Smooth muscle cell of the brain vasculature (primary cell): ENCODE data around the gene HPS3.
"Not testable (repeated sequence)": the region's sequence is repeated elsewhere in the genome, so short reads cannot be mapped to it uniquely, and the experiment has no call there.

Source experiments
- DNase-seq: peaks from one replicate; pipeline ENCODE4 v3.0.0-alpha.2; 2012; ENCODE audit warnings: low read depth, low spot score

The HPS3 gene

DNA sequence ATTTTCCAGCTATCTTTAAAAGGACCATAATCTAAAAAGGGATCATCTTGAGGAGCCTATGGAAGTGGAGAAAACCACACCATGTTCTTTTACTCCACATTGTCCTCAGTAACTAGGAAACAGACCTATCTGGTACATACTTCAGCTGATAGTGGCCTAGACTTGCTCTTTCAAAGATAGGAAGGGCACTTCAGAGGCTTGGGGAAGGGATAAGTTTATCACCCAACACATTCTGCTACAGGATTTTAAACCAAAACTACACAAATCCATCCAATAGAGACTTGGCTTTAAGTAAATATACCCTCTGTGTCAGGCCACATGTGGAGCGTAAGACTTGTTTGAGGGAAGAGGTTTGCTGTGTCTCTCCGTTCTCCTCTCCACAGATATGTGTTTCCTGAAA, 56.8 kb downstream of the HPS3 start:
- DNase-seq: no peak

DNA sequence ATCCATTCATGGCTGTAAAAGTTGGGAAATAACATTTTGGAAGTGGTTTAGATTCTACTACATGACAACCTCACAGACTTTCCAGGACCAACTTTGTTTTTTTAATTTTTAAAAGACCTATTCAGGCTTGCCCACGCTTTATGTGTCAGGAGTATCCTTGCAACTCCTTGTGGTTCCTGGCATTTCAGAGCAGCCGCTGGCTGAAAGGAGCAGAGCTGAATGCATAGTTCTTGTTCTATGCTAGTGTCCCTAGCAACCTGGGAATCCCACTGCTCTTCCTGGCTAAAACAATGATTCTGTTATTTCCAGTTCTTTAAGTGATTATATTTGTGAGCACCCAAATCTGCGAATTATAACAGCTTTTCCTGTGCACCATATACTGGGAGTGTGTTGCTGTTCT, 57.3 kb downstream of the HPS3 start:
- no peak for DNase-seq

DNA sequence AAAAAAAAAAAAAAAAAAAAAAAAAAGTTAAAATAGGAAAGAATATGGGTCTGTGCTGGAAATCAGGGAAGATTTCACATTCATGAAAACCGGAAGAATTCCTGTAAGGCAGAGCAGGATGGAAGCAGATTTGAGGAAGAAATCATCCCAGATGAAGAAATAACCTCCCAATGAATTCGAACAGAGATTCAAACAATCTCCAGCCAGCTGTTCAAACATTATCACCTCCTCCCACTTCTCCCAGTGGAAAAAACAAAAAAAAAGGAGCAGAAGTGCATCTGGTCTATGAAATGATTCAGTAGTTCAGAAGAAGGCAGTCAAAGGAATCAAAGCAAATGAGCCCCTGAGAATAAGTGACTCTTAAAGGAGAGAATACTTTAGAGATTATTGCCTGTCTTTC, 59.1 kb downstream of the HPS3 start:
- DNase-seq: no peak

DNA sequence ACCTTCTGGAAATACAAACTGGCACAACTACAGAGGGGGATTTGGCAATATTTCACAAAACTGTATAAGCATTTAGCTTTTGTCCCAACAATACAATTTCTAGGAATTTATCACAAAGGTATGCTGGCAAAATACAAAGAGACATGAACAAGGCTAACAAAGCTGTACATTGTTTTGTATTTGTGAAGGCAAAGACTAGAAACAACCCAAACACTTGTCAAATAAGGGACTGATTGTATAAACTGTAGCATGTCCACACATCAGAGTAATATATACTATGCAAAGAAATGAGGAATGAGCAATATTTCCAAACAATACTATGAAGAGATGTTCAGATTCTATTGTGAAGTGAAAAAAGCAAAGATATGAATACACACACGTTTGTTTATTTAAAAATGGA, 65.8 kb downstream of the HPS3 start:
- no peak for DNase-seq

DNA sequence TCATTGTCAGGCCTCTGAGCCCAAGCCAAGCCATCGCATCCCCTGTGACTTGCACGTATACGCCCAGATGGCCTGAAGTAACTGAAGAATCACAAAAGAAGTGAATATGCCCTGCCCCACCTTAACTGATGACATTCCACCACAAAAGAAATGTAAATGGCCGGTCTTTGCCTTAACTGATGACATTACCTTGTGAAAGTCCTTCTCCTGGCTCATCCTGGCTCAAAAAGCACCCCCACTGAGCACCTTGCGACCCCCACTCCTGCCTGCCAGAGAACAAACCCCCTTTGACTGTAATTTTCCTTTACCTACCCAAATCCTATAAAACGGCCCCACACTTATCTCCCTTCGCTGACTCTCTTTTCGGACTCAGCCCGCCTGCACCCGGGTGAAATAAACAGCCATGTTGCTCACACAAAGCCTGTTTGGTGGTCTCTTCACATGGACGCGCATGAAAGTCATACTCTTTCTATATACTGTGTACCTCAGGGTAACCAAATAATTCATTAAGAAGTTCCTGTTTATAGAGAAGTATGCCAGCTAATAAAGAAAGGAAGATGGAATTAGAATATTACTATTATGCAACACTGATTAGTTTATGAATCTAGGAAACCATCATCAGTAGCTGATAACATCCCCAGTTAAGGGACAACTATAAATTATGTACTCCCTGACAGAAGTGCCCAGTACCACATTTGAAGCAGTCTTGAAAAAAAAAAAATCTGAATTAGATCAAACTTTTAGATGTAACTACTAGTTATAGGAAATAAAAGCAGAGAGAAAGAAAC, 67.6 kb downstream of the HPS3 start:
- not testable (repeated sequence) for DNase-seq

DNA sequence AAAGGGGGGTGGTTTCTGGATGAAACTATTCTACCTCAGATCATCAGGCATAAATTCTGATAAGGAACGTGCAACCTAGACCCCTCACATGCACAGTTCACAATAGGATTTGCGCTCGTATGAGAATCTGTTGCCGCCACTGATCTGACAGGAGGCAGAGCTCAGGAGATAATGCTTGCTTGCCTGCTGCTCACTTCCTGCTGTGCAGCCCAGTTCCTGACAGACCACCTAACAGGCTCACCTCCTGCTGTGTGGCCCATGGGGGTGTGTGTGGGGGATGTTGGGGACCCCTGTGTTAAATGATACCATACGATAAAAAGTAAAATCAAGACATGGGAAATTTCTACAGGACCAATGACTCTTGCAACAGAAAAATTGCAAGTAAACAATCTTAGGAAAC, 68.2 kb downstream of the HPS3 start:
- DNase-seq: no peak

DNA sequence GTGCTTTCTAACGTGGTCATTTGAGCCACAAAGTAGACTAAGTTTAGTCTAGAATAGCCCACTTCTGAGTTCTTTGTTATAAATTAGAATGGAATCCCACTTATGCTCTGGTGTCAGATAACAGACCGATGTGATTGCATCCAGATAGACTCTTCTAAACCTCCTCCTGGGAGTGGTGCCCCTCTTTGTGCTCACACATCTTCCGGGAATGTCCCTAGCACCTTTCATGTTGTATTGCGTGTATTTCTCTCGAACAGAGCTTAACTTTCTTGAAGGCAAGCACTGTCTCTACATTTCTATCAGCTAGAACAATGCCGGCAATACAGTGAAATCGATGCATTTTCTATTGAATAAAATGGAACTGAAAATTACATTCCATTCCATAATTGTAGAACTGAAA, 69.2 kb downstream of the HPS3 start:
- no peak for DNase-seq

DNA sequence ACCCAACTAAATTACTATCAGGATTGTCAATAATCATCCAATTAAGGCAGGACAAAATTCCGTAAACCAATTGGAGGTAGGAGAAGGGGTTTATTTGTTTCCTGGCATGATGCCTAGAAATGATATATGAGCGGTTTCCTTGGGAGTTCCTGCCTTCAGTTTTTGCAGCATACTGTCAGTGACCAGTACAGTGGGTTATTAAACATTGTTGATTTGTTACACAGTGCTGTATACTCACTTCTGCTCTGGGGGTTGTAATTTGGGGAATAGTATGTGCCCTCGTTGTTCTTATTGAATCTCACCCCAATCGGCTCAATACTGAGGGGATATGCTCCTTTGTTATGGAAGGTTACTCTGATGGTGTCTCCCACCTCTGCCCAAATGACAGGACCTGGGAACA, 70.0 kb downstream of the HPS3 start:
- no peak for DNase-seq

DNA sequence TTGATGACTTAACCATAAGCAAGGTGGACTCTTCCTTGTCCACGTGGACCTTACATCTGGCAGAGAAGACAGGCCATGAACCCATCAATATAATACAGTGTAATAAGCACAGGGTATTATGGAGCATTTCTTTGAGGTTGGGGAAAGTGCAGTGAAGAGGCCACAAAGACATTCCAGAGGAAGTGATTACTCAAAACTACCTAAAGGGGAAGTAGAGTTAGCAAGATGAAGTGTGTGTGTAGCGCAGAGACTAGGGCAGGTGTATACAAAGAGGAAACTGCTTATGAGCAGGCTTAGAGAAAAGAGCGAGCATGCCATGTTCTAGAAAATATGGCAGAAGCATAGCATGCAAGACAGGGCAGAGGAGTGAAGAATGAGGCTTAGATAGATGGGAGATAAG, 74.3 kb downstream of the HPS3 start:
- DNase-seq: no peak

DNA sequence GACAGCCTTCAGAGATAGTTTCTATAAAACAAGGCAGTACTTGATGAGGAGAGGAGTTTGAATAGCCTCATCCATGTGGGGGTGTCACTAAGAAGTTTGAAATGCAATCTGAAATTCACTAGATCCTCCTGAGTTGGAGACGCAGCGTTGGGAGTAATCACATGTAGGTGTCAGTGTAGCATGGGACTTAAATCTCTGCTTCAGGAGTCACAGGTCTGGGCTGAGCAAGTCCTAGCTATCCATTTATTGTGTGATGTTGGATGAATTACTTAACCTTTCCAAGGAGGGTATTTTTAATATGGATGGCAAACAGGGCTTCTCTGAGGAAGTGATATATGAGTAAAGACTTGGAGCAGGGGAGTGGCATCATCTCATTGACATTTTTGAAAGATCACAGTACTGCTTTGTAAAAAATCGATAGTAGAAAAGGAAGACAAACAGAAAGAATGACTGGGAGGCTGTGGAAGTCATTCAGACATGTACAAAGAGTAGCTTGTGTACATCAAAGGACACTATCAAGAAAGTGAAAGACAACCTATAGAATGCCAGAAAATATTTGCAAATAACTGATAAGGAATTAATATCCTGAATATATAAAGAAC, 75.1 kb downstream of the HPS3 start:
- no peak for DNase-seq

DNA sequence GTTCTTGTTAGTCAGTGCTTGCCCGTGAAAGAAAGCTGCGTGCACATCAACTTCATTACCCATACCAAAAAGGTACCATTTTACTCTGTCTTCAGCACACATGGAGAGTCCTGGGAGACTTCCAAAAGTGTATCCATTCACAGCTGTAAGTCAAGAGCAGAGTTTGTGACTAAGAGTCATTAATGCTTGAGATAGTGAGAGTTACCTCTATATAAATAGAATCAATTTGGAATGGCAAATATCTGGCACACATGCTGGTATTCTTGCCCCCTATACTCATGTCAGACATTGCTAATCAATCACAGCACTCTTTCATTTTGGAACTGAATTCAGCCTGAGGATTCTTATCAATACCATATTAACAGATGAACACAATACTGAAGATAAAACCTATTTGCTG, 78.0 kb downstream of the HPS3 start:
- DNase-seq: no peak

DNA sequence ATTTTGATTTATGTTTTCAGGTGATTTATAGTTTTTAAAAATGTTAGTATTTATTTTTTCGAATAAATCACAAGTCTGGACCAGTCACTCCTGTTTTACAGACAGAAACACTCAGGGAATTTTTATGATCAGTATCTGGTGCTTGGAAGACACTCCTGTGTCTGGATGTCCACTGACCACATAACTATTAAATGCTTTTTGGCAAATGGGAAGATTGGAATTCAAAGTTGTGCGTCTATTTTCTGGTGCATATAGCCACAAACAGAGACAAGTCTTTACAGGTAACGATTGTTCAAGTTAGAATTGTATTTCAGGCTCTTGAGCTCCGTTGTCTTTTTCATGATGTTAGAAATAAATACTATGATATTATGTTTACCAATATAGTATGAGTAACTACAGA, 80.0 kb downstream of the HPS3 start:
- DNase-seq: no peak

DNA sequence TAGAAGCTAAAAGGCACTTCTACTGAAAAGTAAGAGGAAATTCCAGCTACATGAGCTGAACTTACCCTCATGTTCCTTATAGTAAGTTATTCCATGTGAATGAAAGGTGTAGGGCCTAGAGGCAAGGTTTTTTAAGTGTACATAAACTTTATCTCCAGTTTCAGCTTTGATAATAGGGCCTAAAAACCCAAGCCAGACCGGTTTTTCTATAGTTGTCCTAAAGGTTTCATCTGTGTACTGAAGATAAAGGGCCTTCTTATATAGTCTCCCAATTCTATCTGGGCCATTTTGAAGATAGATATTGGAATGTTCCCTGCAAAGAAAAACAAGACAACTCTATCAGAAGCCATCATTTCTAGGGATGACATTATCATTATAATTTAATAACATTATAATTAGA, 82.9 kb downstream of the HPS3 start:
- no peak for DNase-seq

DNA sequence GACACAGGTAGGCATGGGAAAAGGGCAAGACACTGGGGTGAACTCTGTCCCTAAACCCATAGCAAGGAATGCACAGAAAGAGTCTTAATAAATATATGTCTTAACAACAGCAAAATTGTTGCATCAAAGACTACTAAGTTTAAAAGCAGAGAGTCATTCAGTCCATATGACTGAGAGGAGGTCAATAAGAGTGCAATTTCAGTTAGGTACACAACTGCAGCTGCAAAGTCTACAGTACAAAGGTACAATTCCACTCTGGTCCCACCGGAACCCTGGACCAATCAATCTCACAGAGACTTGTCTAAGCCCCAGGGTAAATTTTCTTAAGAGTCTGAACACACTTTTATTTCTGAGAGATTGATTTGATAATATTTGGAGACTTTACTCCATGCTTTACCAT, 85.3 kb downstream of the HPS3 start:
- DNase-seq: no peak

DNA sequence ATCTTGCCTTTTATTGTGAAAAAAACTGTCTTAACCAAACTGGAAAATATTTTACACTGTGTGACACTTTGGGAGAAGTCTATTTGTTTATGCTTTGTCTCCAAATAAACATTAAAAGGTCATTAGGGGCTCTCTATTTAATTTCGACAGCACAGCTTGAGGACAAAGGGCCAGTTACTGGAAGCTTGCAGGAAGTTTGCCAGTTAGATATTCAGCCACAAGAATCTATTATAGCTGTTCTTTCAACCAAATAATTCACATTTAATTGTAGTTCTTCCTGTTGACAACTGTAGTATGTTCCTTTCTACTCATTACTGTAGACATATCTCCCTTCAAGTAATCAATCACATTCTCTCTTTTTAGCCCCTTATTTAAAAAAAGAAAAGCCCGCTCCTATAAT, 86.1 kb downstream of the HPS3 start:
- DNase-seq: no peak

DNA sequence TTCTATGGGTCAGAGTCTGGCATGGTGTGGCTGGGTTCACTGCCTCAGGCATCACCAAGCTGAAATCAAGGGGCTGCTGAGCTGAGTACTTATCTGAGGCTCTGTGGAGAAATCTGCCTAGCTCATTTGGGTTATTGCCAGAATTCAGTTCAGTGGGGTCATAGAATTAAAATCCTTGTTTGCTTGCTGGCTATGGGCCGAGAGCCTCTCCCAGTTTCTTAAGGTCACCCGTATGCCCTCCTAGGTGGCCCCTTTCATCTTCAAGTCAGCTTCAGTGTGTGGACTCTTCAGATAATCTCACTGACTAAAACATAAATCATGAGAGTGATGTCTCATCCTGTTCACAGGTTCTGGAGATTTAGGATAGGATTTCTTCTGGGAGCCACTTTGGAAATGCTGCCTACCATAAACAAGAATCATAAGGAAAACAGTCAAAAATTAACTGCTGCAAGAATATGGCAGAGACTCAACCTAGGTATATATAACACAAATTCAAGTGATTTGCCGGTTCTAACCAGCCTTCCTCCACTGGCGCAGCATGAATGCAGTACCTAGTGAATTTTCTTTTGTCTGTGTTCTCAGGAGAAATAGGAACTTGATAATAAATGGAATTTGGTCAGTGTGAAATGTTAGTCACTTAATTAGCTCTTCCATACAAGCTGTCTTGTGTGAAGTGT, 86.9 kb downstream of the HPS3 start:
- no peak for DNase-seq

DNA sequence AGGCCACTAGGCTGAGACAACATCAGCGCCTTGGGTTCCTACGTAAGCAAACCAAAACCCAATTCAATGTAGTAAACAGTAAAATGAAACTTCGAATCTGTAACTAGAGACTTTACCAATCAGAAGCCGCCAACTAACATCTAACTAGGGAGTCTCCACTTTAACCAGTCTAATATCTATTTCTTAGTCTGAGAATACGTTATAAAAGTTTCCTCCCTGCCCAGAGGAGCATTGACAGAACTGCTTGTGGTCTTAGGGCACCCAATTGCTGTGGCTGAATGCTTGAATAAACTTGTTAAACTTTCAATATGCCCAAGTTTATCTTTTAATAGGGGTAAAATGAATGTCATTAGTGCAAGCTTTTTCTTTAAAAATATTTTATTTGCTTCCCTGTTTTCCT, 87.9 kb downstream of the HPS3 start:
- DNase-seq: no peak

DNA sequence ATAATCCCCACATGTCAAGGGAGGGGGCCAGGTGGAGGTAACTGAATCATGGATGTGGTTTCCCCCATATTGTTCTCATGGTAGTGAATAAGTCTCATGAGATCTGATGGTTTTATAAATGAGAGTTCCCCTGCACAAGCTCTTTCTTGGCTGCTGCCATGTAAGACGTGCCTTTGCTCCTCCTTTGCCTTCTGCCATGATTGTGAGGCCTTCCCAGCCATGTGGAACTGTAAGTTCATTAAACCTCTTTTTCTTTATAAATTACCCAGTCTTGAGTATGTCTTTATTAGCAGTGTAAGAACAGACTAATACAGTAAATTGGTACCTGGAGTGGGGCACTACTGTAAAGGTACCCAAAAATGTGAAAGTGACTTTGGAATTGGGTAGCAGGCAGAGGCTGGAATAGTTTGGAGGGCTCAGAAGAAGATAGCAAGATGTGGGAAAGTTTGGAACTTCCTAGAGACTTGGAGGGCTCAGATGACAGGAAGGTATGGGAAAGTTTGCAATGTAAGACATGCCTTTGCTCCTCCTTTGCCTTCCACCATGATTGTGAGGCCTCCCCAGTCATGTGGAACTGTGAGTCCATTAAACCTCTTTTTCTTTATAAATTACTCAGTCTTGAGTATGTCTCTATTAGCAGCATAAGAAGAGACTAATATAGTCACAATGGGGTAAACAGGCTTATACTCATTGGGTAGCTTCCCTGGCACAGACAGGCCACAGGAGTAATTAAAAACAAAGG, 90.1 kb downstream of the HPS3 start:
- not testable (repeated sequence) for DNase-seq

DNA sequence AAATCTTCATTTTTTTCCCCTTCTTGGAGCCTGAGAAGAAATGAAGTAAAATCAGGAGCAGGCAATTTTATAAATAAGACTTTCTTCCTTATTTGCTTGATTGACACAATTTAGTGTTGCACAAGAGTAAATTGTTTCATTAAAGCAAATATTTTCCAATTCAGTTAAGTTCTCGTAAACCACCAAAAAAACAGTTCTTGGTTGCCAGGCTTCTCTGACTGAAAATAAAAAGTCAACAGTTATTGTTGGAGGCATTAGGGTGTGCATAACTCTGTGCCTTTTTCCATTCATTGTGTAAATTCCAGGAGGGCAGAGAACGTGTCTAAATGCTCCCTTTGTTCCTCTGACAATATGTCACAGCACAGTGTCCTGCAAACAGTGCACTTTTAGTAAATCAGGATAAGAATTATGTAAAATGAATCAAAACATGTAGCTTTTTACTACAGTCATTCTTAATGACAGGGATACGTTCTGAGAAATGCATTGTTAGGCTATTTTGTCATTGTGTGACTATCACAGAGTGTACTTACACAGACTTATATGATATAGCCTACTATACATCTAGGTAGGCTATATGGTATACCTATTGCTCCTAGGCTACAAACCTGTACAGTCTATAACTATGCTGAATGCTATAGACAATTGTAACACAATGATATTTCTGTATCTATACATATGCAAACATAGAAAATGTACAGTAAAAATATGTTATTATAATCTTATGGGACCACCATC, 92.5 kb downstream of the HPS3 start, which contains the start of gene CP:
Gene CP, minus strand, starts transcription at position 47 of the 735 bp plus-strand sequence. Its CDS starts 37 bp downstream, at position 10.
- no peak for DNase-seq
